NCI-H187 treated with DMSO at 0.1 percent for 48 hours (cell line): ENCODE data around the gene P2RY8.
"Not testable (repeated sequence)": the region's sequence is repeated elsewhere in the genome, so short reads cannot be mapped to it uniquely, and the experiment has no call there.

Experiments
- DNase-seq: peaks from one replicate; lab custom pipeline; 2025; lab: John Stamatoyannopoulos, UW

P2RY8 gene

DNA sequence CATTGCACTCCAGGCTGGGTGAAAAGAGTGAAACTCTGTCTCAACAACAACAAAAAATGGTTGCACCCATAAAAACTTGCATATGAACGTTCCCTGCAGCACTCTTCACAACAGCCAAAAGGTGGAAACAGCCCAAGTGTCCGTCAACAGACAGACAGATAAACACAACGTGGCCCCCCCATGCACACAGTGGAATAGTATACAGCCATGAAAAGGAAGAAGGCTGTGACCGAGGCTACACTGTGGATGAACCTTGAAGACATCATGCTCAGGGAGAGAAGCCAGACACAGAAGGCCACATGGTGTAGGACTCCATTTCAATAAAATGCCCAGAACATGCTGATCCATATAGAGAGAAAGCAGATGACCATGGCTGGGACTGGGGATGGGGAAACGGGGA lies 50.8 kb downstream of the P2RY8 start:
- no peak for DNase-seq

GRCh38 chrX:1485033-1485432 lies 52.0 kb downstream of the P2RY8 start:
- no peak for DNase-seq

GRCh38 chrX:1484638-1485019 lies 52.4 kb downstream of the P2RY8 start:
- no peak for DNase-seq

DNA sequence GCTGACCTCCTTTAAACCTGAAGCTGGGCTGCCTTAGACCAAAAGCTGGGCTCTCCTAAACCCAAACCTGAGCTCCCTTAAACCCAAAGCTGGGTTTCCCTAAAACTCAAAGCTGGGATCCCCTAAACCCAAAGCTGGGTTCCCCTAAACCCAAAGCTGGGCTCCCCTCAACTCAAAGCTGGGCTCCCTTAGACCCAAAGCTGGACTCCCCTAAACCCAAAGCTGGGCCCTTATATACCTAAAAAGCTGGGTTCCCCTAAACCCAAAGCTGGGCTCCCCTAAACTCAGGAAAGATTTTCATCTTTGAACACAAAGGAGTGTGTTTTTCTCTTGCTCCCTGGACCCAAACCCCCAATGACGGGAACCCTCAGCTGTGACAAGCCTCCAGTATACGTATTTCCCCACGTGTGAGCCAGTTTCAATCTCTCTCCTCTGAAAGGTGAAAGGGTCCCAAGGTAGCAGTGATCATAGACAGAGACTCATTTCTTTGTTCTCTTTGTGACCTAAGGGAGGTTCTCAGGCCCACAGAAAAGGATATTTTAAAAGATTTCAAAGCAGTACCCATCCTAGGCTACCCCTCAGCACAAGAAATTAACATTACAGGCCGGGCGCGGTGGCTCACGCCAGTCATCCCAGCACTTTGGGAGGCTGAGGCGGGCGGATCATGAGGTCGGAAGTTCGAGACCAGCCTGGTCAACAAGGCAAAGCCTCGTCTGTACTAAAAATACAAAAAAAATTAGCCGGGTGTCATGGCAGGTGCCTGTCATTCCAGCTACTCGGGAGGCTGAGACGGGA lies 52.9 kb downstream of the P2RY8 start:
- no peak for DNase-seq

- DNase-seq = not testable (repeated sequence)
These were observed 54.5 kb downstream of the P2RY8 start for GRCh38 chrX:1482530-1482928.

DNA sequence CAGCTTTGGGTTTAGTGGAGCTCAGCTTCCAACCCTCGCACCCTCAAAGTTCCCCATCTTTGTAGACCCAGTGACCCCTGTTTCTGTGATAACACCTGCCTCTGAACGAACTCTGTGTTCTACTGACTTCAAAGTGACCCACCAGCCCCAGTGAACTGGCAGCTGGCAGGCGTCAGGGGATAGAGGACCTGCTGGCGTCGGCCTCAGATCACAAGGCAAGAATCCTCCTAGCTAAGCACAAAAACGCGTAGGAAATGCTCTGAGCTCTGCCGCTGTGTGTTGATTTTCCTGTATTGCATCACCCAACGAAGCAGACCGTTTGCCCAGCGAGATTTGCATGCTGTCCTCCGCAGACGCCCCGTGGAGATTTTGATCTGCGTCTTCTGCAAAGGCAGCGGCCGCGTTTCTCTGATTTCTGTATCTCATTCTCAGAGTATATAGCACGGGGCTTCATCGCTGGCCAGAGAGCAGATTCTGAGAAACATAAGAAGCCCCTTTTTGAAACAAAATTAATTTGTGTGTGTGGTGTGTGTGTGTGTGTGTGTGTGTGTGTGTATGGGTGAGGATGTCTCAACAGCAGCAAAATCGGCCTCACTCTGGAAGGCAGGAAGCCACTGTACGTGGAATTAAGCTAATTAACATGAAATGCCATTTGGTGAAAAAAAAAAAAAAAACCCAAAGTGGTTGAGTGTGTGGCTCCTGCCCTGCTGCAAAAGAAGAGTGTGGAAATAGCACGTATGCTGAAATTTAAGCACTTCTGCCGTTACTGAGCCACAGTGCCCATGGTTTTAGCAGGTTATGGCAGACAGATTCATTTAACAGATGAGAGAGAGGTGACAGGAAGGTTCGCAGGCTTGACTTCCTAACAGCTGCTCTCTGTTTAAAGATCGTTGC lies 55.1 kb downstream of the P2RY8 start:
- DNase-seq = no peak

DNA sequence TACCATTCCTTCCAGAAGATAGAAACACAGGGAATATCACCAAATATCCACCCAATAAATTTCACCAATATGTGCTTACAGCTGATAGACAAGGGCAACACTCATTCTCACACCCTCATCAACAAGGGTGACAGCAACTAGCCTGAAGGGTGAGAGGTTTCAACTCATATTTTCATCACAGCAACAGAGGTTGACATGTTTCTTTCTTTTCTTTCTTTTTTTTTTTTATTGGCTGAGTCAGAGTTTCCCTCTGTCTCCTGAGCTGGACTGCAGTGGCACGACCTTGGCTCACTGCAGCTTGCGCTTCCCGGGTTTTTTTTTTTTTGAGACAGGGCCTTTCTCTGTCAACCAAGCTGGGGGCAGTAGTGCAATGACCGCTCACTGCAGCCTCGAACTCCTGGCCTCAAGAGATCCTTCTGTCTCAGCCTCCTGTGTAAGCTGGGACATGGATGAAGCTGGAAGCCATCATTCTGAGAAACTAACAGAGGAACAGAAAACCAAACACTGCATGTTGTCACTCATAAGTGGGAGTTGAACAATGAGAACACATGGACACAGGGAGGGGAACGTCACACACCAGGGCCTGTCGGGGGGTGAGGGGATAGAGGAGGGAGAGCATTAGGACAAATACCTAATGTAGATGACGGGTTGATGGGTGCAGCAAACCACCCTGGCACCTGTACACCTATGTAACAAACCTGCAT lies 56.8 kb downstream of the P2RY8 start:
- no peak for DNase-seq

- DNase-seq = no peak
These were observed 59.1 kb downstream of the P2RY8 start for GRCh38 chrX:1477801-1478458.

- no peak for DNase-seq
These were observed 59.8 kb downstream of the P2RY8 start for GRCh38 chrX:1477229-1477628.

DNA sequence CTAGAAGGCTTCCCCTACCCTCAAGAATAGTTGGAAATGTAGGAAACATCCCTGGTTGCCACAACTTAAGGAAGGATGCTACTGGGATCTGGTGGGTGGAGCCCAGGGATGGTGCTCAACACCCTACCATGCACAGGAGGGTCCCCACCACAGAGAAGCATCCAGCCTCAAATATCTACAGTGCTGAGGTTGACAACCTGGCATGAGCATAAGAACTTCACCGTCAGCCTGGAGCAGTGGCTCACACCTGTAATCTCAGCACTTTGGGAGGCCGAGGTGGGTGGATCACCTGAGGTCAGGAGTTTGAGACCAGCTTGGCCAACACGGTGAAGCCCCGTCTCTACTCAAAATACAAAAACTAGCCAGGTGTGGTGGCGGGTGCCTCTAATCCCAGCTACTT lies 60.3 kb downstream of the P2RY8 start:
- DNase-seq = no peak

GRCh38 chrX:1475881-1476280 lies 61.1 kb downstream of the P2RY8 start:
- DNase-seq = no peak

- DNase-seq = no peak
These were observed 61.5 kb downstream of the P2RY8 start for GRCh38 chrX:1475481-1475880.

DNA sequence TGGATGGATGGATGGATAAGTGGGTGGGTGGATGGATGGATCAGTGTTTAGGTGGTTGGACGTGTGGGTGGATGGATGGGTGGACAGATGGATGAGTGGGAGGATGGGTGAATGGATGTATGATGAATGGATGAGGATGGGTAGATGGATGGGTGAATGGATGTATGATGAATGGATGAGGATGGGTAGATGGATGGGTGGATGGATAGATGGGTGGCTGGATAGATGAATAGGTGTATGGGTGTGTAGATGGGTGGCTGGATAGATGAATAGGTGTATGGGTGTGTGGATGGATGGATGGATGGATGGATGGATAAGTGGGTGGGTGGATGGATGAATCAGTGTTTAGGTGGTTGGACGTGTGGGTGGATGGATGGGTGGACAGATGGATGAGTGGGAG lies 62.4 kb downstream of the P2RY8 start:
- DNase-seq = not testable (repeated sequence)

- DNase-seq = no peak
These were observed 64.0 kb downstream of the P2RY8 start for GRCh38 chrX:1472975-1473374.

DNA sequence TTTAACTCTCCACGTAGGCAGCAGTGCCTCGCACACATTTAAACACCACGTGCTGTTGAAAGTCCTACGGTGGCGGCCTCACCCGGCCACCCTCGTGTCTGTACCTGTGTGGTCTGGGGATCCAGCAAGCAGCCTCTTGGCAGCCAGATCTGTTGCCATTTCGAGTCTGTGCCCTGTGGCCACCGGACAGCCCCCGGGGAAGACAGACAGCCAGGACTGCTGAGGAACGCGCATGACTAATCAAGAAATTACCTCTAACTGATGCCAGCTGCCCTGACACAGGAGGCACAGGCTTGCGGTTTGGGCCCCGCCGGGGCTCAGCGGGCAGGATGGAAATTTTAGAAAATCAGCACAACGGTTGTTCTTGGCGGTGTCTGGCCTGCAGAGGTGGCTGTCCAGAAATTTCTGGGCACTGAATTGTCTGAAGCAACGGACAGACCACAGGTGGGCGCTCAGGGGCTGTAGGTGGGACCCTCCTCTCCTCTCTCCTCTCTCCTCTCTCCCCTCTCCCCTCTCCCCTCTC lies 68.7 kb downstream of the P2RY8 start:
- DNase-seq = no peak

DNA sequence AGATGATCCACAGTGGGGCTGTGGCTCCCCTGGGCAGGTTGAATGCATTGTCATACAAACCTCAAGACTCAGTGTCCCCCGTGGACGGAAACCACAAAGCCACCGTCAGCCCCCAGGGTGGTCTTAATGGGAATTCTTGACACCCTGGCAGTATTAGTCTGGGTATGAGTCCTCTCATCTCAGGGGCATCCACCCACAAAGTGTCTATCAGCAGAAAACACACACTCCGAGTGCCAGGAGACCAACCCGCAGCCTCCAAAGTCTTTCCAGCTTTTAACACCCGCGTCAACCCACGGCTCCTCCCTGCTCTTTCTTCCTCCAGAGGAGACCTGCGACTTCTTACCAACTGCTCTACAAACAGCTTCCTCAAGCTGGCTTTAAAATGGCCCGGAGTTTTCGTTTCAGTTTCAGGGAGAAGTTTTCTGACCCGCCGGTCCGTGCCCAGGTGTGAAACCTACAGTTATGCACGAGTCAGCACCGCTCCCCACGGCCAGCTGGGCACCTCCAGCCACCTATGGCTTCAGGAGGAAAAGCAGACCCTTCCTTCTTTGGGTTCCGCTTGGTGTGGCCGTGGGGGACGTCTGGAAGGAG lies 69.9 kb downstream of the P2RY8 start:
- no peak for DNase-seq

GRCh38 chrX:1466232-1466661 lies 70.7 kb downstream of the P2RY8 start:
- DNase-seq = no peak

- DNase-seq = no peak
These were observed 71.4 kb downstream of the P2RY8 start for GRCh38 chrX:1465286-1466231.

DNA sequence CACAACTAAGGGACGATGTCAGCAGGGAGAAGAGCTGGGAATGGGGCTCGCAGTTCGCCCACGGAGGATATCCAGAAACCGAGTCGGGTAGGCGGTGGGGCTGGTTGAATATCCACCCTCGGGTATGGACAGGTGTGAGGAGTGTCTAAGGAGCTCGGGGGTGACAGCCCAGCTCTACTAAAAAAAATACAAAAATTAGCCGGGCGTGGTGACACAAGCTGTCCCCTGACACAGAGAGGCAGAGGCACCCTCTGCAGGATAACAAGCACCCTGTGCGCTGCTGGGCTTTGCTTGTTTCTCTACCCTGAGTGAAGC lies 72.1 kb downstream of the P2RY8 start:
- DNase-seq = no peak
